Measurements from ENCODE around the gene MGMT.

MGMT gene

GRCh38 chr10:129780901-129781795 lies 314.1 kb downstream of the MGMT start:
- ATAC-seq (no peak), DNase-seq (no peak)
- no peak overlapping the region for H3K27ac Mint-ChIP-seq
- H3K9me3 Mint-ChIP-seq, result no peaks in the 10 kb centered on the region
- H3K4me1 Mint-ChIP-seq, result no peaks in the 10 kb centered on the region
- H3K36me3 Mint-ChIP-seq (ENCODE audit: low read depth), result no peaks in the 10 kb centered on the region
- no peaks in the 10 kb centered on the region for H3K27me3 Mint-ChIP-seq
- H3K4me3 Mint-ChIP-seq, result no peak overlapping the region

- Mint-ChIP-seq H3K27ac (no peak overlapping the region), H3K4me3 (no peak overlapping the region), H3K27me3 (no peaks in the 10 kb centered on the region), H3K36me3 (ENCODE audit: low read depth) (no peaks in the 10 kb centered on the region), H3K4me1 (no peaks in the 10 kb centered on the region), H3K9me3 (peaks cover 9% of the 10 kb centered on the region)
- ATAC-seq, result no peak
- DNase-seq, result no peak
Measured at GRCh38 chr10:129784291-129784690, 317.2 kb downstream of the MGMT start.

- H3K9me3 Mint-ChIP-seq, result peaks cover 15% of the 10 kb centered on the region
- ATAC-seq (no peak), DNase-seq (no peak)
- no peak overlapping the region for H3K27ac Mint-ChIP-seq
- H3K4me1 Mint-ChIP-seq, result no peaks in the 10 kb centered on the region
- no peak overlapping the region for H3K4me3 Mint-ChIP-seq
- H3K27me3 Mint-ChIP-seq, result no peaks in the 10 kb centered on the region
- no peaks in the 10 kb centered on the region for H3K36me3 Mint-ChIP-seq (ENCODE audit: low read depth)
Measured at GRCh38 chr10:129784891-129785290, 317.9 kb downstream of the MGMT start.

GRCh38 chr10:129785536-129785981 lies 318.5 kb downstream of the MGMT start:
- ATAC-seq (no peak), DNase-seq (no peak)
- H3K27me3 Mint-ChIP-seq, result no peaks in the 10 kb centered on the region
- no peak overlapping the region for H3K27ac Mint-ChIP-seq
- H3K4me3 Mint-ChIP-seq, result no peak overlapping the region
- no peaks in the 10 kb centered on the region for H3K36me3 Mint-ChIP-seq (ENCODE audit: low read depth)
- H3K9me3 Mint-ChIP-seq, result peaks cover 22% of the 10 kb centered on the region
- H3K4me1 Mint-ChIP-seq, result no peaks in the 10 kb centered on the region

- Mint-ChIP-seq H3K4me1 (no peaks in the 10 kb centered on the region), H3K4me3 (no peak overlapping the region), H3K9me3 (peaks cover 29% of the 10 kb centered on the region), H3K36me3 (ENCODE audit: low read depth) (no peaks in the 10 kb centered on the region), H3K27ac (no peak overlapping the region), H3K27me3 (no peaks in the 10 kb centered on the region)
- ATAC-seq (no peak), DNase-seq (no peak)
Measured at GRCh38 chr10:129786216-129786615, 319.2 kb downstream of the MGMT start.

- Mint-ChIP-seq H3K27me3 (no peaks in the 10 kb centered on the region), H3K27ac (no peak overlapping the region), H3K4me1 (no peaks in the 10 kb centered on the region), H3K36me3 (ENCODE audit: low read depth) (no peaks in the 10 kb centered on the region), H3K9me3 (peaks cover 38% of the 10 kb centered on the region), H3K4me3 (no peak overlapping the region)
- DNase-seq (no peak), ATAC-seq (no peak)
Measured at GRCh38 chr10:129787557-129787956, 320.5 kb downstream of the MGMT start.

GRCh38 chr10:129788215-129788614 lies 321.2 kb downstream of the MGMT start:
- peaks cover 3% of the 10 kb centered on the region for H3K36me3 Mint-ChIP-seq (ENCODE audit: low read depth)
- H3K9me3 Mint-ChIP-seq, result peaks cover 44% of the 10 kb centered on the region
- no peak for ATAC-seq
- no peak overlapping the region for H3K27ac Mint-ChIP-seq
- no peaks in the 10 kb centered on the region for H3K4me1 Mint-ChIP-seq
- H3K4me3 Mint-ChIP-seq, result no peak overlapping the region
- H3K27me3 Mint-ChIP-seq, result no peaks in the 10 kb centered on the region
- no peak for DNase-seq

- peaks cover 4% of the 10 kb centered on the region for H3K36me3 Mint-ChIP-seq (ENCODE audit: low read depth)
- no peak overlapping the region for H3K4me3 Mint-ChIP-seq
- no peaks in the 10 kb centered on the region for H3K4me1 Mint-ChIP-seq
- H3K9me3 Mint-ChIP-seq, result peaks cover 47% of the 10 kb centered on the region
- no peak overlapping the region for H3K27ac Mint-ChIP-seq
- ATAC-seq (no peak), DNase-seq (no peak)
- no peaks in the 10 kb centered on the region for H3K27me3 Mint-ChIP-seq
Measured at GRCh38 chr10:129790715-129791446, 323.8 kb downstream of the MGMT start.

GRCh38 chr10:129792141-129792540 lies 325.1 kb downstream of the MGMT start:
- H3K4me3 Mint-ChIP-seq, result no peak overlapping the region
- DNase-seq (no peak), ATAC-seq (no peak)
- peaks cover 5% of the 10 kb centered on the region for H3K36me3 Mint-ChIP-seq (ENCODE audit: low read depth)
- H3K27ac Mint-ChIP-seq, result no peak overlapping the region
- no peaks in the 10 kb centered on the region for H3K4me1 Mint-ChIP-seq
- peaks cover 46% of the 10 kb centered on the region for H3K9me3 Mint-ChIP-seq
- no peaks in the 10 kb centered on the region for H3K27me3 Mint-ChIP-seq

GRCh38 chr10:129792864-129793263 lies 325.8 kb downstream of the MGMT start:
- Mint-ChIP-seq H3K27me3 (no peaks in the 10 kb centered on the region), H3K27ac (no peak overlapping the region), H3K4me1 (no peaks in the 10 kb centered on the region), H3K9me3 (peaks cover 40% of the 10 kb centered on the region), H3K36me3 (ENCODE audit: low read depth) (peaks cover 5% of the 10 kb centered on the region), H3K4me3 (no peak overlapping the region)
- DNase-seq (no peak), ATAC-seq (no peak)

- H3K36me3 Mint-ChIP-seq (ENCODE audit: low read depth), result peaks cover 5% of the 10 kb centered on the region
- no peak for ATAC-seq
- H3K4me3 Mint-ChIP-seq, result no peak overlapping the region
- peaks cover 43% of the 10 kb centered on the region for H3K9me3 Mint-ChIP-seq
- H3K27ac Mint-ChIP-seq, result no peak overlapping the region
- no peaks in the 10 kb centered on the region for H3K4me1 Mint-ChIP-seq
- no peaks in the 10 kb centered on the region for H3K27me3 Mint-ChIP-seq
- no peak for DNase-seq
Measured at GRCh38 chr10:129793479-129793878, 326.4 kb downstream of the MGMT start.

GRCh38 chr10:129793996-129794395 lies 327.0 kb downstream of the MGMT start:
- Mint-ChIP-seq H3K4me1 (no peaks in the 10 kb centered on the region), H3K9me3 (peaks cover 43% of the 10 kb centered on the region), H3K27ac (no peak overlapping the region), H3K36me3 (ENCODE audit: low read depth) (peaks cover 5% of the 10 kb centered on the region), H3K27me3 (no peaks in the 10 kb centered on the region), H3K4me3 (no peak overlapping the region)
- DNase-seq (no peak), ATAC-seq (no peak)

- ATAC-seq (no peak), DNase-seq (no peak)
- Mint-ChIP-seq H3K4me3 (no peak overlapping the region), H3K27me3 (no peaks in the 10 kb centered on the region), H3K9me3 (peaks cover 22% of the 10 kb centered on the region), H3K4me1 (no peaks in the 10 kb centered on the region), H3K27ac (no peak overlapping the region), H3K36me3 (ENCODE audit: low read depth) (peaks cover 5% of the 10 kb centered on the region)
Measured at GRCh38 chr10:129796710-129797420, 329.8 kb downstream of the MGMT start.

- no peak for DNase-seq
- no peak overlapping the region for H3K4me3 Mint-ChIP-seq
- no peaks in the 10 kb centered on the region for H3K27me3 Mint-ChIP-seq
- peaks cover 6% of the 10 kb centered on the region for H3K36me3 Mint-ChIP-seq (ENCODE audit: low read depth)
- no peaks in the 10 kb centered on the region for H3K4me1 Mint-ChIP-seq
- peaks cover 33% of the 10 kb centered on the region for H3K9me3 Mint-ChIP-seq
- H3K27ac Mint-ChIP-seq, result no peak overlapping the region
- ATAC-seq, result no peak
Measured at GRCh38 chr10:129799942-129800341, 332.9 kb downstream of the MGMT start.

Data from activated naive CD8-positive, alpha-beta T cell treated with anti-CD3 and anti-CD28 coated beads, Interleukin-2, amount 50 U/mL, for 24 hours (primary cell).